GM21423 (cell line): Measurements from ENCODE around the gene XXYLT1.
"Not testable (repeated sequence)": the region's sequence is repeated elsewhere in the genome, so short reads cannot be mapped to it uniquely, and the experiment has no call there.

ENCODE experiments used
- ATAC-seq: cut with Tn5 transposase; IDR thresholded peaks from one replicate; pipeline ENCODE4 v1.9.1; 2021; ENCODE audit warnings: mild to moderate bottlenecking, moderate library complexity; ENCODE audit not compliant: unreplicated experiment

XXYLT1 gene

DNA sequence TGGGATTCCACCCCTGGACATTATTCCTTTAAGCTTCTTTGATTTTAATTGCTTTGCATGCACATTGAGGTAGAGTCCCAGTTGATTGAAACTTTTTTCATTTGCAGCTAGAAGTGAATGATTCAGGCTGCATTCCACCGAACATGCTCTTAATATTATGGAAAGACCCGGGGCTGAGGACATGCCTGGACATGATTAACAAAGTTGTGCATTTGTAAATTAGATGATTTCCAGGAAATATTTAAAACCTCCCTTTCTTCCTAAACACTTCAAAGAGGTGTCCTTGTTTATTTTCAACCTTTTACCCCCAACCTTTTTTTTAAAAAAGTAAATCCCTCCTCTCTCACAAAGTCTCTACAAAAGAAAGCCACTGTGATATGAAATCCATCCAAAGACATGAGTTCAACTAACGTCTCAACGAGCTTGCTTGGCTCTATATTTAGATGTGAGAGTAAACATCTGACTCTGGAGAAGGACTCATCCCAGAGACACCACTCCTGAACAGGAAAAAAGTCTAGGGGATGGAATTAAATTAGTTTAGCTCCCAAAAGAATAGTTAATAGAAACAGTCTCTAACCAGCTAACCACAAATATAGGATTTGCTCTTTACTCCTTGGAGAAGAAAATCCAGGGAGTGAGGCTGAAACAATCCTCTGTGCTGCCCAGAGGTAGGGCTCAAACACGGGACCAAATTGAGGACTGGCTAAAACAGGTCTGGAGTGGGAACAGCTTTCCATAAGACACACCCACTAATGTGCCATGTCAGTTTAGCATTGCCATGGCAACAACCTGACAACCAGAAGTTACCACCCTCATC is 83.1 kb downstream of the XXYLT1 start:
- no peak for ATAC-seq

DNA sequence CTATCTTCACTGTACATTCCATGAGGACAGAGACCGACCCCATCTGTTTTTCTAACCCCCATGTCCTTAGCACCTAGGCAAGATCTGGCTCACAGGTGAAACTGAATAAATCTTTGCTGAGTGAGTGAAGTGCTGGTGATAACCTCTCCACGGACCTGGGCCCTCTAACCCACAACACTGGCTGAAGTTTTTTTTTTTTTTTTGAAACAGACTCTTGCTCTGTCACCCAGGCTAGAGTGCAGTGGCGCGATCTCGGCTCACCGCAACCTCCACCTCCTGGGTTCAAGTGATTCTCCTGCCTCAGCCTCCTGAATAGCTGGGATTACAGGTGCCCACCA is 84.3 kb downstream of the XXYLT1 start:
- not testable (repeated sequence) for ATAC-seq

DNA sequence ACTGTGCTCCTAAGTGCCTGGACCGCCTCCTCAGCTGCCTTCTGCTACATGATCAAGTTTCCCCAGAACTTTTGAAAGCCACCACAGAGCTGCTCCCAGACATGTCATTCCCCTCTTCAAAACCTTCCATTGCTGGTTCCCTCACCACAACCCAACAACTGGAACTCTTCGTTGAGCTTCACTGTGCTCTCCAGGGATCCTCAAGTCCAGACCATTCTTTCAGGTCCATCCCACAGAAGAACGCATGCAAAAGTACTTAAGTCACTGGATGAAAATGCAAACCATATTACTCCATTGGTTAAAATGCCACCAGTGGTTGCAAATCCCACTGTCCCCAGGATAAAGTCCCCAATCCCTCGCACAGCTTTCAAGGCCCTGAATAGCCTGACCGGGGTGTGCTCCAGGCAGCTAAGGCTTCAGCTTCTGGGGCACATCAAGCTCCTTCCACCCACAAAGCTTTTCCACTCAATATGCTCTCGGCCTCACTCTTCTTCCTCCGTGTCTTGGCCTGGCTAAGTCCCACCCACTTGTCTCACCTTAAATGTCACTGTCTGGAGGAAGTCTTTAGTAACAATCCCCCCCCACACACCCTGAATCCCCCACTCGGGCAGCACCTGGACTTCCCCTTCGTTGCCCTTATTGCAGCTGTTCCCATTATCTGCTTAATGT is 84.8 kb downstream of the XXYLT1 start:
- no peak for ATAC-seq

DNA sequence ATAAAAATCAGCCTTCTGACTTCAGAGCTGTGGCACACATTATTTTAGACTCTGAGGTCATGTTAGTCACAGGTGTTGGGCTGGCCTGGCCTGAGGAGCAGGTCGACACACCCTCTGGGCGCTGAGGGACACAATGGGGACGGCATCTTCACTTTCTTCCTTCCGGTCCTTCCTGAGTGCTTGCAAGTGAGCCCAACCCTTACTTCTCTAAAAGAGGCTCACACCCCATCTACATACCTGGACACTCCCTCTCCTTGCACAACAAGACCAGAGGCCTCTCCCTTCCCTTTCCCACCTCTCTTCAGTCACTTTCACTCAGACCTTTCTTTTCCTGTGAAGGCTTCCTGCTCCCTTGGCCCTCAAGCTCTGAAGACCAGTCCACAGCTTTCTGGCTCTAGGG is 85.4 kb downstream of the XXYLT1 start:
- no peak for ATAC-seq

DNA sequence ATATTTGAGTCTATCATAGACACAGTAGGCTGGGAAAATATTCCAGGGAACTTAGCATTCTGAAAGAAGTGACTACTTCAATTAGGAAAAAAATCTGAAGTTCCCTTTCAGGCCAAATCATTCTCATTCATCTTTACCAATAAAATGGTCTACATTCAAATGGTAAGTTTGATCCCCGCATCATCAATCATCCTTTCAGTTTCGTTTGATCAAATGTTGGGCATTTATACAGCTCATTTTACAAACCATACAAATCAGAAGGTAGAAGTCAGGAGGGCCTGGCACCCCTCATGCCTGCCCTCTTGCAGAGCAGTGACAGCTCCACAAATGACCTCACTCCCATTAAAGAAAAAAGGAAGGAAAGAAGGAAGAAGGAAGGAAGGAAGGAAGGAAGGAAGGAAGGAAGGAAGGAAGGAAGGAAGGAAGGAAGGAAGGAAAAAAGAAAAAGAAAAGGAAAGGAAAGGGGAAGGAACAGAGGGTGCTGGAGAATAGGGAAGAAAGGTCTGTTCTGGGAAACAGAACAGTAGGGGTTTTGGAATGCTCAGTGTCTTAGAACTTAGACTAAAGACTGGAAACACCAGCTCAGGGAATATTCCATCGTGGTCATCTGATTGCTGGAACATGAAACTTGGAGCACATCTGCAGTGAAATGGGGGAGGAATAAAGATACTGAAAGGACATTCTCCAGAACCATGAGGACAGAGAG is 86.1 kb downstream of the XXYLT1 start:
- no peak for ATAC-seq

DNA sequence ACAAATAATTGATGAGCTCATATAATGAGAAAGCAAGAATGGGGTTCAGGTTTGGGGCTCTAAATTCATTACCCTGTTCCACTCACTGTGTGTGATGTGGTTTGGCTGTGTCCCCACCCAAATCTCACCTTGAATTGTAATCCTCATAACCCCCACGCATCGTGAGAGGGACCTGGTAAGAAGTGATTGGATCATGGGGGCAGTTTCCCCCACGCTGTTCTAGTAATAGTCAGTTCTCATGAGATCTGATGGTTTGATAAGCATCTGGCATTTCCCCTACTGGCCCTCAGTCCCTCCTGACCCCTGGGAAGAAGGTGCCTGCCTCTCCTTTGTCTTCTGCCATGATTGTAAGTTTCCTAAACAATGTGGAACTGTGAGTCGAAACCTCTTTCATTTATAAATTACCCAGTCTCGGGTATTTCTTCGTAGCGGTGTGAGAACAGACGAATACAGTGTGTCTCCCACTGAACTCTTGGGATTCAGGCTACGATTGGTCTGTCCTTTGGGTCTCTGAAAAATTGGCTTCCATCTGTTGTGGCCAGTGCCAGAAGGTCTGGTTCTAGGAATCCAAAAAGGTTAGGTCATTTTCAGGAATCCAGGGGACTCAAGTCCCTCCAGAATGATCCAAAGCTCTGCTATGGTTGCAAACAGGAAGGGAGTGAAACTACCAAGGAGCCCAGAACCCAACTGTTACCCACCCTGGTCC is 87.7 kb downstream of the XXYLT1 start:
- ATAC-seq: no peak

DNA sequence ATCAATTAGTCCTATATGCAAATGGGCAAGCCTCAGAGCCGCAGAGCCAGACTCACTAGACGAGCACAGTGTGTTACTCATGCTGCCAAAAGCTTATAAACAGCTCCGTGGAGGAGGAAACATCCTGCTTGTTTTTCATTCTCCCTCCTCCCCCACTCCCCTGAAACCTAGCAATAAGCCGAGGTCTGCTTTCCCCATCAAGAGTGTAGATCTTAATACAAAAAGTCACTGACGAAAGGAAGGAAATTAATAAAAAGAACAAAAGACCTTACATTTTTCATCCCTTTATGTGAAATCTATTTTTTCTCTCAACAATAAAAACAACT is 88.5 kb downstream of the XXYLT1 start:
- ATAC-seq: no peak

DNA sequence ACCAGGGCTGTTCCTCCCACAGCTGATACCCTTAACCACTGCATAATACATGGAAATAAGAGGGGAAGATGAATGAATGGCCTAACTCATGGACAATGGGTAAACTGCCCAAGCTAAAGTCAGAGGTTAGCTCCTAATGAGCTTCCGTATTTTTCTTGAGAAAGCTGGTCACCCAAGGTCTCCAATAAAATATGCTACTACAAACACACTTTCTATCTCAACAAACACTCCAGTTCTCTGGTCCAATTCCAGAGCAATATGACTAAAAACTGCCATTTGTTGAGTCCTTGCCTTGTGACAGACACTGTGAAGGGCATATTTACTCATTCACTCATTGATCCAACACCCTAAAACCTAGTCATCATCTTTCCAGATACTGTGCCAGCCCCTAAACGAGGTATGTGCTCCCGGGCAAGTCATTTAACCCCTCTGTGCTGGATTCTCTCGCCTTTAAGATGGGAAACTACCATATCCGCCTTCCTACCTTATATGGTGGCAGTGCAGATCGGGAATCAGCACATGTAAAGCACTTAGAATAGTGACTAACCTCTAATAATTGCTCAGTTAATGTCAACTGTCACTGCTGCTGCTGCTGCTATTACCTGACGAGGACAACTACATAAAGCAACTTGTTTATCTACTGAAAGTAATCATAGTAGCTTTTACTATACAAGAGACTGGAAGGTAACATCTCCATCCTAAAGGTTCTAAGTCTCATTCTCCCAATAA is 89.1 kb downstream of the XXYLT1 start:
- no peak for ATAC-seq

DNA sequence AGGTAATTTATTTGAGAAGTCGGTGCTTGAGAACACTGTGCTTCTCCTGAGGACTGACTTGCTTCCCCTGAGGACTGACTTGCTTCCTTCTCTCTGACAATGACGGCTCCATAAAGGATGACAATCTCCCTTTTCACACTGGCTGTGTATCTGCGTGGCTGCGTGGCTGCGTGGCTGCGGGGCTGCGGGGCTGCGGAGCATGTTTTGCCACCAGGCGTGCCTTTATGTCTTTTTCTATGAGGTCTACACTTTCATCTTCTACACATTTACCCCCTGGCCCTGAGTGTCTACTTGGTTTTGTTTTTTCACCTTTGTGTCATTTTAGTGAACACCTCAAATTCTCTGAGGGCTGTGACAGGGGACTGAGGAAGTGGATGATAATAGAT is 89.9 kb downstream of the XXYLT1 start:
- no peak for ATAC-seq

DNA sequence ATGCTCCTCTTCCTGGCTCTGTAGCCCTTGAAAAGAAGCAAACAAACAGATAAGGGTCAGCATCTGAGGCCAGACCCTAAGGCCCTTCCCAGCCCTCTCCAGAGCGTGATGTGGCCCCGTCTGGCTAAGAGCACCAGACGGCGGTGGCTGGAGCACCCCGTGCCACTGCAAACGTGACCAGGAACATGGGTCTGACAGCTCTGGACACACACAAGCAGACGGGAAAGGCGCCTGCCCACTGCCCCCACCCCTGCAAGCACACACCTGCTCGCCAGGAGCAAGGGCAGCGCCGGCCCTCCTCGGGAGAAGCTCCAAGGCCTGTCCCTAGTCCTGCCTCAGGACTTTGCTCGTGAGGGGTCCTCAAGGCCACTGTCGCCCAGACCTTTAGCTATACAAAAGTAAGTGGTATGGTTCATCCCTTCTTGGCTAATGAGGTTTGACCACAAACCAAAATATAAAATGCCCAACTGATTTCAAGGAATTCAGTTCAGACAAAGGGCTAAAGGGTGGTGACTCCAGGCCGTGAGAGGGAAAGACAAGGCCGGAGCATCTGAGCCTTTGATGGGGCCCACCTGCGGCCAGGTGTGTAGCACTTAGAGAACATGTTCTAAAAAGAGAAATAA is 90.4 kb downstream of the XXYLT1 start:
- ATAC-seq: no peak

DNA sequence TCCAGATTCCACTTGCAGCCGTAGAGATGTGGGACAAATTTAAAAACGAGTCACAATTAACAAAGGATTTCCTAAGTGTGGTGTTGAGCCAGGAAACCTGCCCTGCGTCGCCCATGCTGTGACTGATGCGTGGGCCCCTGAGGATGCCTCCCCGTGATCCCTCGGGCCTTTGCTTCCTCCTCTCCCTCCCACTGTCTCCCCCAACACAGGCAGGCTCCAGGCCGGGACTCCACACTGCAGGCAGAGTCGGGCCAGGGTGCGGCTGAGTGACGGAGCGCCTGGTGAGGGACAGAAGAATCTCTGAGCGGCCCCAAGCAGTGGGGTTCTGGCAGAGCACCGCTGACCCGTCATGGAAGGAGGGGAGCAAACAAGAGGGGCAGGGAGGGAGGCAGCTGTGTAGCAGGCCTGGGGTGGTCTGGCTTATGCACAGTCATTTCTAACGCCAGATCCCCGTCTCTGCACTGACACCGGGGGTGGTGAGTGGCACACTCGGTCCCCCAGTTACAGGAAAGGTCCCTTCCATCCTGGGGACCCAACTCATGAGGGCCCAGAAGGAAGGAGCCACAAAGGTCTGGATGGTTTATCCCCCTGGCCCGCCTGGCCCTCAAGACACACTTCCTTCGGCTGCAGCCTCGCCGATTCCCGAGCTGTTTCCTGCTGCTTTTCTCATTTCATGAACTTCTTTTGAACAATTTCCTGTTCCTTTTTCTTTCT is 91.0 kb downstream of the XXYLT1 start:
- no peak for ATAC-seq

DNA sequence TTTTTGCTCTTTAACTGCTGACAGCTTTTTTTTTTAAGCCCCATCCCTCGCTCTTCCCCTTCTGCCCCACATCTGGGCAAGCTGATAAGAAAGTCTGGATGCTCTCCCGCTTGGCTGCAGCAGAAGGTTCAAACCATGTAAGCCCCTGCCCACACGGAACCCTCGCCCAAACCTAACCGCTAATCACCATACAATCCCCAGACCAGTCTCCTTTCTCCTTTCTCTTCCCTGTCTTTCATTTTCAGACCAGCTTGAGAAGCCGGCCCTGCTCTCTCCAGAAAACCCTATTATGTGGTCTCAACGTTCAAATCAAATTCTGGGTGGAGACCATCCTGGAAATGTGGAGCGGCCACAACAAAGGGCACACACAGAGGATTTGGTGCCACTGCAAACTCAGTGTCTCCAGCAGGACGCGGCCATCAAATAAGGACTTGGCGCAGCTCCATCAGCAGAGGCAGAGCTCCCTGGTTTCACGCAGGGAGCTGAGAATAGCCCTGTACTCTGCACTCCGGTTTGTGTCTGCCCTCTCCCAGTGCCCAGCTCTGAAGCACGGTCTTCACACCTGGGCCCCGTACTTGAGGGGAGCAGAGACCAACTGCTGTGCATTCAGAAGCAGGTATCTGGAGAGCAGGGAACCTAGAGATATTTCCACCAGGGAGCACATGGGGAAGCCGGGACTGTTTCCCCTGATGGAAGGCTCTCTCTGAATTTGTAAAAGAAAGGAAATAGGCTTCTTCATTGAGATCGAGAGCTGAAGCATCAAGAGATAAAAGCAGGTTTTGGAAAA is 92.6 kb downstream of the XXYLT1 start:
- ATAC-seq: no peak

DNA sequence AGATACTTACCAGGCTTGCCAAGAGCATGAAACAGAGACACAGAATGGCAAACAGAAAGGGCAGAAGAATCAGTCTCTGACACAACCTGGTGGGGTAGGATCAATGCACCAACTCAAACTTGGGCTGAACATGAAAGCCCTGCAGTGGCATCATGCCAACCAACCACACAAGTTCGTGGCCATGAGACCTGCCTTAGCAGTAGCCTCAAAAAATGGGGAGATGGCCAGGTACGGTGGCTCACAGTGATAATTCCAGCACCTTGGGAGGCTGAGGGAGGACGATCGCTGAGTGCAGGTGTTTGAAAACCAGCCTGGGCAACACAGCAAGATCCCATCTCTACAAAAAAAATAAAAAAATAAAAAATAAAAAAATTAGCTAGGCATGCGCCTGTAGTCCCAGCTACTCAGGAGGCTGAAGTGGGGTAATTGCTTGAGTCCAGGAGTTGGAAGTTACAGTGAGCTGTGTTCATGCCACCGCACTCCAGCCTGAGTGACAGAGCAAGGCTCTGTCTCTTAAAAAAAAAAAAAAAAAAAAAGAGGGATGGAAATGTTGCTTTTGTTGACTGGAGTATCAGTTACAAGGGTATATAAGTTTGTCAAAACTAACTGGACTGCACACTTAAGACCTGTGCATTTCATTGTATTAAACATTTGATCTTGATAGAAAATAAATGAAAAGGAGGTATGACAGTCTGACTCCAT is 93.4 kb downstream of the XXYLT1 start:
- ATAC-seq: no peak

DNA sequence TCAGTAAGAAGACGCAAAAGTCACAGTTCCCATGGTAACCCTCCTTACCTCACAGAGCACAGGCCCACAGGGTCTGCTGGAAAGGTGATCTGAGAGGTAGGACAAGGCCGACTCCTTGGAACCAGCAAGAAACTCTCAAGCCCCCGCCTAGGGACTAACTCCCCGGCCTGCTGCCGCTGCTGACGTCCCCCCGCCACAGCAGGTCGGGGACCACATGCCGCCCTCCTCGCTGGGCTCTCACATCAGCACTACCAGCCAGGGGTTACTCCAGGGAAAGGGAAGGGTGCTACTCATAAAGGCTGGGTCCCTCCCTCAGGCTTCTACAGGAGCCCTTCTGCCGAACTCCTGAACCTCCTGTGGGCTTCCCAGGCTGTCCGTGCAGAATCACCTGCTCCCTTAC is 94.2 kb downstream of the XXYLT1 start:
- ATAC-seq: no peak

DNA sequence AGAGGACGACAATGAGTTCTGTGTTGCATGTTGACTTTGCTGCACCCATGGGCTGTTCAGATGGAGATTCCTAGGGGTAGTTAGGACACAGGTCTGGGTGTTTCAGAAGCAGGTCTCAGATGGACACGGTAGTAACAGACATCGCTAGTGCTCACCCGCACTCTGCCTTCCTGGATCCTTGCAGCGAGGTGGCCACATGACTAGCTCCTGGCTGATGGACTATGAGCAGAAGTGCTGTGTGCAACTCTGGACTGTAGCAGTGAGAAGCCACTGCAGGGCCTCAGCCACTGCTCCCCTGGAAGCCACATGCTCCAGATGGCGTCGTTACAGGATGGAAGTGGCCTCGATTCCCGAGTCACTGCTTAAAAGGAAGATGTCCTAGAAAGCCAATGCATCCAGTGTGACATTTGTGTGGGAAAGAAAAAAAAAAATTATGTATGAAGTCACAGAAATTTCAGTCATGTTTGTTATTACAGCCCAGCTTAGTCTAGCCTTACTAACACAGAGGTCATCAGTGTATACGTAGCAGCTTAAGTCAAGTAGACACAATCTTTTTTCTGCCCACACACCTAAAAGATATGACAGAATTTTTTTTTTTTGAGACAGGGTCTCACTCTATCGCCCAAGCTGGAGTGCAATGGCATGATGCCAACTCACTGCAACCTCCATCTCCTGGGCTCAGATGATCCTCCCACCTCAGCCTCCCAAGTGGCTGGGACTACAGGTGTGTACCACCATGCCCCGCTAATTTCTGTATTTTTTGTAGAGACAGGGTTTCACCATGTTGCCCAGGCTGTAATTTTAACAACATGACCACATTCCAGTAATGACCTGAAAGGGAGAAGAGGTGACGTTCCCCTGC is 95.3 kb downstream of the XXYLT1 start:
- ATAC-seq: no peak

DNA sequence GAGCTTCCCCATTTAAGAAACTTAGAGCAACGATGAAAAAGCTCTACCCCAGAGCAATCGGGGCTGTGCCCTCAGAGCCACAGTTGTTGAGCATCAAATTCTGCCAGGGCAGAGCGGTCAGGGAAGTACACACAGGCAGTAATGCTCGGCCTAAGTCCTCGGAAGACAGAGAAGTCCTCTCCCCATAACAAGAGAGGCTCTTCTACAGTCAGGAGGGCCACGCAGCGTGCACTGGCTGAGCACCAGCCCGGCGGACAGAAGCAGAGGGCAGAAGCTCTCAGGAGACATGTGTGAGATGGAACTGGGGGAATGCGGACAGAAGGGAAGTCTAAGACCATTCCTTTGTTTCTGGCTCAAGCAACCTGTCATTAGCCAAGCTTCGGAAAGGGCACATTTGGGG is 95.9 kb downstream of the XXYLT1 start:
- no peak for ATAC-seq

DNA sequence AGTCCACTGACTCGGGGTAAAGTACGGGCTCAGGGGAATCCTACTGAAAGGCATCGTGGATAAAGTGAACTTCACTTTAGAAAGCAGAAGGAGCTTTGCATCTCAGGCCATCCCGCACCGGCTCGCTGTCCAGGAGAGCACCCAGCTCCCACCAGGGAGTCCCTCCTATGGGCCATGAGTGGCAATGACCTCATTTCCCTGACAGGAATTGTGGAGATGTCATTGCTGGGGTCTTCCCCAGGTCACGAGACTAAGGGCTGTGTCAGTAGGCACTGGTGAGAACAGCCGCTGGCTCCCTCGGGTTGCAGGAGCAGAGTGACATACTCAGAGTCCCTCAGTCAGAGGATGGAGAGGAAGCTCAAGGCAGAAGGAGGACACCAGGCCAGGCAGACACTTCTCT is 97.3 kb downstream of the XXYLT1 start:
- ATAC-seq: no peak

DNA sequence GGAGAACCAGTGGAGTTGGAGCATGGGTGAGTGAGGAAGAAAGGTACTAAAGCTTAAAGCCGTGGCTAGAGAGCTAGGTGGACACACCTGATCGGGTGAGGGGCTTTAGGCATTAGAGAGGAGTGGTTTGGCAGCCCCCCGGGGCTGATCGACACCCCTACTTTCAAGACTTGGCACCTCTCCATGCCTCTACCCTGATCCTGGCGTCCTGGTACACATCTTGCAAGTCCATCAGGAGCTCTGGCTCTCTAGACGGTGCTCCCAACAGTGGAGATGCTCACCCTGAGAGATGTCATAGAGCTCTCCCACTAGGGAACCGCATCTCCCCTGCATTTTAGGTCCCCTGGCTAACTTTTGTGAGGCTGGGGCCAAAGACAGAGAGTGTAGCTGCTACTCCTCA is 98.1 kb downstream of the XXYLT1 start:
- no peak for ATAC-seq
